HG02642 (cell line): ENCODE results near the gene TWSG1.
"Not testable (repeated sequence)": the region's sequence is repeated elsewhere in the genome, so short reads cannot be mapped to it uniquely, and the experiment has no call there.

Experiments
- ATAC-seq: cut with Tn5 transposase; IDR thresholded peaks from one replicate; pipeline ENCODE4 v1.9.1; 2021; ENCODE audit warnings: mild to moderate bottlenecking; ENCODE audit not compliant: unreplicated experiment, poor library complexity

The TWSG1 gene

DNA sequence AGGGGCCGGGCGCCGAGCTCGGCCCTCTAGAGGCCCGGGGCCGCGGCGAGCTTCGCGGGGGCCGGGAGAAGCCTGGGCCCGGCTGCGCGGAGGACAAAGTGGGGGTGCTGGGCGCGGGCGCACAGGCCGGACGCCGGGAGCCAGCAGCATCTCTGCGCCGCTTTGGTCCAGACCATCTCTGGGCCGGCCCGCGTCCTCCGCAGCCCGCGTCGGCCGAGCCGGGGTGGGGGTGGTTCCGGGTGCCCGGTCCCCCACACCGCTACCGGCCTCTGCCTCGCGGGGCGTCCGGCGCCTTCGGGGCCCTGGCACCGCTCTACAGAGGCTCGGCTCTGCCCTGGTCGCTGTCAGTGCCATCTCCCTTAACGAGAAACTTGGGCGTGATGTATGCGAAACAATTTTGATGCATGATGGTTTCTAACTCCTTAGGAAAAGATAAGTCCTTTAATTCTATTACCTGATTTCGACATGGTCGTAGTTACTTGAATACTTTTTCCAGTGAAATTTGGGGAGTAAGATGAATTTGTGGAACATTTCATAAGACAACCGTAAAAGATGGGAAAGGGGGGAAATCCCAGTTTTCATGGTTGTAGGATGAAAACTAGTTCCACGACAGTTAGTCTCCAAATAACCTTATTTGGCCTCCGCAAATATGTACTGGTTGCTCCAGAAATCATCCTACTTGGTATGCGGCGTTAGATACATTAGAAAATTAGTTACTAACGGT lies 562 bp downstream of the TWSG1 start:
- peak; percentile 43 for ATAC-seq

DNA sequence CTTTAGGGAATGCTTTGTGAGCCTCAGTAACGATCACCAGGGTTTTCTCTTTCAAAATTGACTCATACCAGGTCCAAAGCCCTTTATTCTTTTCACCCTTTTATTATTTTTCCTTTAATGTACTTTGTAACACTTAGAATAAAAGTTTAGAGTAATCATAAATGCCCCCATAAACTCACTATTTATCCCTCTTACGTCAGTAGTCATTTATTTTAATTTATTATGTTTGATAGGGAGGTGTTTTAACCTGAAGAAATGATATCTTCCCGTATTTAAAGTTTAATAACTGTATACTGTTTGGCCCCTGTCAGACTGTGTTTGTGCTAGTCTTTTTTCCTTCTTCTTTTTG lies 1.1 kb downstream of the TWSG1 start:
- ATAC-seq, result no peak

DNA sequence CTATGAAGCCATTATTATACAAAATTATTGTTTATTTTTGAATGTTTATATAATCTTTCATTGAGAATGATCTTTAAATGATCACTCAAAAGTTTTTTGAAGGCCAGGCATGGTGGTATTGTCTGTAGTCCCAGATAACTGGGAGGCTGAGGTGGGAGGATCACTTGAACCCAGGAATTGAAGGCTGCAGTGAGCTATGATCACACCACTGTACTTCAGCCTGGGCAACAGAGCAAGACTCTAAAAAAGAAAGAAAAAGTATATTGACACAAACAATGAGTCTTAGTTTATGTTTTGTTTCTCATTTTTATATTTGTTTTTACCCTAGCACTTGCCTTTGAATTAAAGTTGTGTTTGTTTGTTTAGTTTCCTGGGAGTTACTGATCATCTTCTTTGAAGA lies 2.3 kb downstream of the TWSG1 start:
- no peak for ATAC-seq

DNA sequence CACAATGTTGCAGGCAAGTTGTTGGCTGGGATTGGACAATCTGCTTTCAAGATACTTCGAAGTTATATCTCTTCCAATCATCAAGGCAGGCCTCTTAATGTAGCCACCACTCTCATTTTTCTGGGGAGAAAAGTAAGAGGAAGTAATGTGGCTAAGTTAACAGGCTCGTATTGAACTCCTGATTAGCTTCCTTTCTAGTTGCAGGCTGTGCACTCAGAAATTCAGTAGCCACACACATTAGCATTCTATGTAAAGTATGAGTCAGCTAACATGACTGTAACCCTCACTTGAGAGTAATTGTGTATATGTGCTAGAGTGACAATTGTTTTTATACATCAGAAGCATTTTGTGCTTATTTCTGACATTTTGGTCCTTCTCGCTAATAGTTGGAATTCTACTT lies 3.3 kb downstream of the TWSG1 start:
- ATAC-seq, result no peak

DNA sequence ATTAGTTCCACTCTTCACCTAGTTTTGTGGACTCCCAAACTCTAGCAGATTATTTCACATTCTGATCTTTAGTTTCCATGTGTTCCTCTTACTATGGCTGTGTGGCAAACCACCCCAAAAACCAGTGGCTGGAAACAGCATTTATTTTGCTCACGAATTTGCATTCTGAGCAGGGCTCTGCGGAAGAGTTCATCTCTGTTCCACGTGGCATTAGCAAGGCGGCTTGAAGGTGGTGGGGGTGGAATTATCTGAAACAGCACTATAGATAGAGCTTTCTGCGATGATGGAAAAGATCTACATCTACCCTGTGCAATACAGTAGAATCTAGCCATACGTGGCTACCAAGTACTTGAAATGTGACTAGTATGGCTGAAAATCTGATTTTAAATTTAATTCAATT lies 5.9 kb downstream of the TWSG1 start:
- ATAC-seq, result no peak

DNA sequence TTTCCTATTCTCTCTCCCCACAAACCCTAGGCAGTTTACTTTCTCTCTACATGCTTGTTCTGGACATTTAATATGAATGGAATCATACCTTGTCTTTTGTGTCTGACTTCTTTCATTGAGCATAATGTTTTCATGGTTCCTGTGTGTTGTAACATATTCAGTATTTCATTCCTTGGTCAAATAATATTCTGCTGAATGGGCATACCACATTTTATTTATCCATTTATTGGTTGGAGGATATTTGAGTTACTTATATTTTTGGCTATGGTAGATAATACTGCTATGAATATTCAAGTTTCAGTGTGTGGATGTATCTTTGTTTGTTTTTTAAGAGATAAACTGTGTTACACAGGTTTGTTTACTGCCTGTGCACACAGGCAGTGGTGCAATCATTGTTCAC lies 9.0 kb downstream of the TWSG1 start:
- no peak for ATAC-seq

DNA sequence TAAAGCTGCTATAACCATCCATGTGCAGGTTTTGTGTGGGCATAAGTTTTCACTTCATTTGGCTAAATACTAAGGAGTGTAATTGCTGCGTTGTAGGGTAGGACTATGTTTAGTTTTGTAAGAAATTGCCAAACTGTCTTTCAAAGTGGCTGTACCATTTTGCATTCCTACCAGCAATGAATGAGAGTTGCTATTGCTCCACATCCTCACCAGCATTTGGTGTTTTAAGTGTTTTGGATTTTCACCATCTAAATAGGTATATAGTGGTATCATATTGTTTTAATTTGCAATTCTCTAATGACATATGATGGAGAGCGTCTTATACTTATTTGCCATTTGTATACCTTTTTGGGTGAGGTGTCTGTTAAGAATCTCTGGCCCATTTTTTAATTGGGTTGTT lies 12.2 kb downstream of the TWSG1 start:
- no peak for ATAC-seq

DNA sequence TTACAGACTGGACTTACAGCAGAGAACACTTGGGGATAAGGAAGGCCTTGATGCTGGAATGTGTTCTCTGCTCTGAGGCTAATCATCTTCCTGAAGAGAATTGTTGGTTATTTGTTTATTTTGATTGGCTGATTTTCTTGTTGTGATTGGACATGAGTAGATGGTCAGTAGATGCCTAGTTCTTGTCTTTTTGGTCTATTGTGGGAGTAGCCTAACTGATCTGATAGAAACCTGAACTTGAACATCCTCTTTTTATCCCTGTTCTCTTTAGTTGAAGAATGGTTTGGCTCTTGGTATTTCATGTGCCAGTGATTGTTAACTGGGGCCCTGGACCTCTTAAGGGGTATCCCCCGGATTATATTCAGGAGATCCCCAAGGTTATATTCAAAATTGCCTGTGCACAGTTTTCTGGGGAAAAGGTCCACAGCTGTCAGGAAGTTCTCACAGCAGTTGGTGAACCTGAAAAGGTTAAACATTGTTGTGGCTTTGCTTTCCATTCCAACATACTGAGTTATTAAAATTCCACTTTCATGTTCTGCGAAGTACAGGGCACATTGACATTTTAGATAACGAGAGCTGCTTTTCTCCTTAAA lies 13.6 kb downstream of the TWSG1 start:
- no peak for ATAC-seq

DNA sequence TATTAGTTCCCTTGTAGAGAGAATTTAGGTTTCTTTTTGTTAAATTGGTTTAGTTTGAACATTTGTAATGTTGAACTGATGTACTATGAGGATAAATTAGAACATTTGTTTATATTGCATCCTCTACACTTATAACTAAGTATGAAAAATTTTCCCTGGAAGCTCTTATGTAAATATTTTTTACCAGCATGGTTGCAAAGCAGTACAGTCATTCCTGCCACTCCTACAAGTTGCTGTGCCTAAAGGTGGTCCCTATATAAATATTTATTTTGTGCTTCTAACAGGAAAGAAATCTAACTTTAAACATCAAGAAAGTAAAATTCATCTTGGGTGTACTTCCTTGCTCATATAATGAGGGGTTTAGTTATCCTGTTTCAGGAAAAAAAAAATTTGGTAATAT lies 14.2 kb downstream of the TWSG1 start:
- ATAC-seq, result no peak

DNA sequence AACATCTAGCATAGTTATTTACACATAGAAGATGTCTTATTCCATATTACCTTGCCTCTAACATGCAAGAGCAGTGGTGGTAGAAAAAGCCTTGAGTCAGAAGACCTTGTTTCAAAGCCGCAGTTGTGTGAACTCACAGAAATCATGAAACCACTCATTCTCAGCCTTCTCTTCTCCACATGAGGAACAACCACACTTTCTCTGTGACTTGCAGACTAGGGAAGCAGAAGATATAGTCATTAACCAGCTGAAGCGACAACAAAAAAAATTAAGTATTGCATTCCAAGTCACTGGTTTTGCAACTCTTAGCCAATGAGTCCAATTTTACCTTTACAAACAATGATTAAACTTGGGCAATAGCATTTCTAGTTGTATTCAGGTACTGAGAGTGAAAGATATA lies 19.0 kb downstream of the TWSG1 start:
- ATAC-seq, result peak; percentile 77

DNA sequence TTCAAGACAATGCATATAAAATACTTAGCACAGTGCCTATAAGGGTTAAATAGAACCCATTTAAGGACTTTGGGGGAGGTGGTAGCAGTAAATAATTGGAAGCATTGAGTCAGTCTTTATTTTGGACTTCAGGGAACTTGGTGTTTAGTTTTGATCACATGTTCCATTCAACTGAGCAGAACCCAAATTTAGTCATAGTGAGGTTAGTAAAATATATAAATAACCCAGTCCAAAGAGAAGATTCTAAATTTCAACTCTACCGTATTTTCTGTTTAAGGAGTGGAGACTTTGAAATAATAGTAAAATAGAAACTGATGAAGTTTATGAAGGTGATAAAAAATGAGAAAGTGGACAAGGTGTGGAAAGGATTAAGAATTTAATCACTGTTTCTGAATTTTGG lies 19.7 kb downstream of the TWSG1 start:
- ATAC-seq, result peak; percentile 58

DNA sequence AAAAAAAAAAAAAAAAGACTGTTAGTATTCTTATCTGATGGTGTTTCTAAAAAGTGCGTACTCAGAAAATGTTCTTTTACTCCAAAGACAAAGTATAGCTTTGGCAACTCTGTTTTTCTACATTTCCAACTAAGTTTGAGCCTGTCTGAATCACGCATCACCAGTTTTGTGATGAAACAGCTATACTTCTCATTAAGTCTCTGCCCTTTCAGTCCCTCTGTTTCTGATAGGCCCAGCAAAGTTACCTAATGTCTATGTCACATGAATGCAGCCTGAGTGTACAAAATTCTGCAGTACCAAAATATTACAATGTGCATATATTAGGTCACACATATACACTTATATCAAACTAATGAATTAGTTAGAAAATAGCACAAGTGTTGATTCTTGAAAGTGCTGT lies 22.4 kb downstream of the TWSG1 start:
- ATAC-seq, result no peak

DNA sequence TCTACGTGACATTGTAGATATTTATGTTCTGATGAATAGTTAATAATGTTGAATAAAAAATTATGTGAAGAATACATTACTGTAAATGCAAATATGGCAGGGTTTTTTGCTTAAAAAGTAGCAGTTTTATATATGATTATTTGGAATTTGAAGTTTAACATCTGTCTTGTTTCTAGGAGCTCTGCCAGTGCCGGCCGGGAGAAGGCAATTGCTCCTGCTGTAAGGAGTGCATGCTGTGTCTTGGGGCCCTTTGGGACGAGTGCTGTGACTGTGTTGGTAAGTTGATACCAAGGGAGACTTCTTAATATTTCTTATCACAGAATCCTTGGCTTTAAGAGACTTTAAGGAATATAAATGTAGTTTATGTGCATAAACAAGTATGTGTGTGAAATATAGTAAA lies 25.2 kb downstream of the TWSG1 start:
- ATAC-seq, result no peak

DNA sequence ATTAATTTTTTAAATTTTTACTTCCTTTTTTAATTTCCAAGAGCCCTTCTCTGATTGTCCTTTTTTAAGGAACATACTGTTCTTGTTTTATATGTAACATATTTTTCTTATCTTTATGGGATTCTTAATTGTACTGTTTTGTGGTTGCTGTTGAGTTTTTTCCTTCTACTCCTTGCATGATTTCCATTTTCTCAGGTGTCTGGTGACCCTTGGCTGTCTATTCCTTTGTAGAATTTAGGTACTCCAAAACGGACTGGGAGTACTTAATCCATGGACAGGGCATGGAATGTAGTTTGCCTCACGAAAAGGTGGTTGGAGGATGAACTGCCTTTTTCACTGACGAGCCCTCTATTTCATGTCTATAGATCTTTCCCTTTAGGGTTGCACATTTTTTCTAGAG lies 26.6 kb downstream of the TWSG1 start:
- ATAC-seq, result no peak

DNA sequence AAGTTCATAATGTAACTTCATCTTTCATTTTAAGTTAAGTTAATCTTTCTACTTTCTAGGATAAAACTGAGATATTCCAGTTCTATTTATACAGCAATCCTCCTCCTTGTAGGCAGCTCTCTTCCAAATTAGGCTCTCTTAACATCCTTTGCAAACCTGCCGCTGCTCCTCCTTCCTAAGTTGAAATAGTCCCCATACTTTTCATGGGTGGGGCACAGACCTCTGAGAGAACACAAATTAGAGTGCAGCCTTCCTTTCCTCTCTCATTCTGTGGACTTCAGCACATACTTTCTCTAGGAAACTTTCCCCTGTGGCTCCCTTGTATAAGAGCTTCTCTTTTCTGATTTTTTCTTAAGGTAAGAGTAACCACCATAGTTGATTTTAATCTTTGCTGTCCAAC lies 28.3 kb downstream of the TWSG1 start:
- ATAC-seq, result no peak

DNA sequence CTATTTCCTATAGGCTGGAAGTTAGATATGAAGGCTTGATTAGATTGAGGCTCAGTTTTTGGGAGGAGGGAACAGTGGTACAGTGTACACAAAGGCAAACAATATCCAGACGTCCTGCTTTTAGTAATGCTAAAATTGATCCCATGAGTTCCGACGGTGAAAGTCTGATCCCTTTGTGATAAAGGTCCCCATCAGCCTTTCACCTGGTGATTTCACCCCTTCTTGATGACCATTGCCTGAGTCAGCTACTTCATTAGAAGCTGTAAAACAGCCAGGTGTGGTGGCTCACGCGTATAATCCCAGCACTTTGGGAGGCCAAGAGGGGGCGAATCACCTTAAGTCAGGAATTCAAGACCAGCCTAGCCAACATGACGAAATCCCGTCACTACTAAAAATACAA lies 29.7 kb downstream of the TWSG1 start:
- no peak for ATAC-seq

DNA sequence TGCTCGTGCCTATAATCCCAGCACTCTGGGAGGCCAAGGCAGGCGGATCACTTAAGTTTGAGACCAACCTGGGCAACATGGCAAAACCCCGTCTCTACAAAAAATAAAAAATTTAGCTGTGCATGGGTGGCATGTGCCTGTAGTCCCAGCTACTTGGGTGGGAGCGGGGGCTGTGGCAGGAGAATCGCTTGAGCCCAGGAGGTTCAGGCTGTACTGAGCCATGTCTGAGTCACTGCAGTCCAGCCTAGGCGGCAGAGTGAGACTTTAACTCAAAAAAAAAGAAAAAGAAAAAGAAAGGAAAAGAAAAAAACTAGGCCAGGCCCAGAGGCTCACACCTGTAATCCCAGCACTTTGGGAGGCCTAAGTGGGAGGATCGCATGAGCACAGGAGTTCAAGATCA lies 30.8 kb downstream of the TWSG1 start:
- ATAC-seq, result no peak

DNA sequence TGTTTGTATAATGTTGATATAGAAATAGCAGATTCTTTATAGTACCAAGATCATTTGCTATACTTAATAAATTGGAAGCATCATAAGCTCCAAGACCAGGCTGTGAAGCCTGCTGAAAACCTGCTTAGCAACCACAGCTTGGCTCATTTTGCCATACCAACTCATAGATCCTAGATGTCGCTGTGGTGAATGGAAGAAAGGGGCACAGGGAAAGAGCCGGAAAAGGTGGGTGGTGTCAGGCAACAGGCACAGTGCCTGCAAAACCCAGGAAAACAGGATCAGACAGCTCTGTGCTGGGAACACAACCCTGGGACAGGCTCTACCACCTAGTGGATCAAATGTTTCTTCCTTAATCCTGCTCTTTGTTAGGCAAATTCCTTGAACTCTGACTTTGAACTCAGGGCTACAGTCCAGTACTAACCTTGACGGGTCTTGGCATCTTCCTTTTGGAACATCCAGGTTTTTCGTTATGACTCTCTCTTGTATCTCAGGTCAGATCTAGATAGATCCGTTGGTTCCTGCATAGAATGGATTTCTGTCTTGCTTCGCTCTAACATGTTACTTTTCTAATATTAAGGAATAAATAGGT lies 31.6 kb downstream of the TWSG1 start:
- no peak for ATAC-seq

DNA sequence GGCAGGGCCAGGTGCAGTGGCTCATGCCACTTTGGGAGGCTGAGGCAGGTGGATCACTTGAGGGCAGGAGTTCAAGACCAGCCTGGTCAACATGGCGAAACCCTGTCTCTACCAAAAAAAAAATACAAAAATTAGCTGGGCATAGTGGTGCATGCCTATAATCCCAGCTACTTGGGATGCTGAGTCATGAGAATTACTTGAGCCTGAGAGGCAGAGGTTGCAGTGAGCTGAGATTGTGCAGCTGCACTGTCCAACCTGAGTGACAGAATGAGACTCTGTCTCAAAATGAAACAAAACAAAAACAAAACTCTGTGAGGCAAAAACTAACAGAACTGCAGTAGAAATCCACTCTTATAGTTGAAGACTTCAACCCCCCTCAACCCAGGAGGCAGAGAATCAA lies 38.7 kb downstream of the TWSG1 start:
- ATAC-seq, result not testable (repeated sequence)

DNA sequence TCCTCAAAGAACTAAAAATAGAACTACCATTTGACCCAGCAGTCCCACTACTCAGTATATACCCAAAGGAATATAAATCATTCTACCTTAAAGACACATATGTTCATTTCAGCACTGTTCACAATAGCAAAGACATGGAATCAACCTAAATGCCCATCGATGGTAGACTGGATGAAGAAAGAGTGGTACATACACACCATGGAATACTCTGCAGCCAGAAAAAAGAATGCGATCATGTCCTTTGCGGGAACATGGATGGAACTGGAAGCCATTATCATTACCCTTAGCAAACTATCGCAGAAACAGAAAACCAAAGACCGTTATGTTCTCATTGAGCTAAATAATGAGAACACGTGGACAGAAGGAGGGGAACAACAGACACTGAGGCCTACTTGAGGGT lies 44.5 kb downstream of the TWSG1 start:
- no peak for ATAC-seq

DNA sequence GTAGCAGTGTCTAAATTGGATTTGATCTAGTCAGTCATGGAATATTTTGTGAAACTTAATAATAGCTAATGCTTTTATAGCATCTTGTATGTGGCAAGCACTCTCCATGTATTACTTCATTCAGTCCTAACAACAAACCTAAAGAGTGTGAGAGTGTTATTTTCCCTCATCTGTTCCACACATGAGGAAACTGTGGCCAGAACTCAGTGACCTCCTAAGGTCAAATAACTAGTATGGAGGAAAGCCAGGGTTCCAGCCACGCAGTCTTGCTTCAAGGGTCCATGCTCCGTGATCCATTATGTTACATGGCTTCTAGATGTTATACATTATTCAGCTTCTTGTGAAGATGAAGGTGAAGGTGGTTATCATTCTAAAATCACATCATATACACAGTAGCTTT lies 45.5 kb downstream of the TWSG1 start:
- no peak for ATAC-seq
